SK-N-SH (cell line): ENCODE measurements around the gene RAD21L1.

ENCODE experiments used
- CTCF ChIP-seq: fragments of 200-600 bp; sonication (generic); IDR thresholded peaks from 2 replicates; pipeline ENCODE4 v1.6.1; 2017; ENCODE audit warnings: antibody characterized with exemption, mild to moderate bottlenecking, moderate library complexity
- ELF1 ChIP-seq: IDR thresholded peaks from 2 replicates; pipeline ENCODE4 v1.4.0; 2012
- EP300 ChIP-seq, 2 experiments: IDR thresholded peaks; 2 replicates each; pipeline versions ENCODE4 v1.4.0 to v1.6.1; 2012; ENCODE audit warnings: borderline replicate concordance in 1 of 2, low read depth in 1 of 2, low read length in 1 of 2
- RFX5 ChIP-seq: IDR thresholded peaks from 2 replicates; pipeline ENCODE4 v1.6.1; 2012; ENCODE audit warnings: mild to moderate bottlenecking, improper control_type of control experiment, low read length
- TF ChIP-seq, protein P1 (sequence below): IDR thresholded peaks from 2 replicates; pipeline ENCODE4 v1.6.1; 2012; ENCODE audit warnings: mild to moderate bottlenecking, low read depth, low read length, moderate library complexity

DNA sequence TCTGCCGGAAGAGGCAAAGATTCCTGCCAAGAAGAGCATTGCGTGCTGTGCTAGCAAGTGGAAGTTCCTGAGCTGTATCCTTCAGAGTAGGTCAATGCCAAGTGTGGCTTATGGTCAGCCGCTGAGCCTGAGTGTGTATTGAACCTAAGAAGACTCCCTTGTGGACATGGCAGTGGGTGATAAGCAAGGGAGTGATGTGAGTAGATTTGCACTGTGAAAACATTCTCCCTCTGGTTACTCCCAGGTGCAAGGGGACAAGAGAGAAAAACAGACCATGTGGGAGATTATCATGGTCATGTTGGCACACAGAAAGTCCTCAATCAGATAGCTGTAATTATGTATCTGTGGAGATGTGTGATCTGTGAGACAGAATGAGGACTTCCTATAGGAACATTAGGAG, 35.0 kb upstream of the RAD21L1 start:
- TF ChIP-seq CTCF: no peak
- TF ChIP-seq, protein P1, sequence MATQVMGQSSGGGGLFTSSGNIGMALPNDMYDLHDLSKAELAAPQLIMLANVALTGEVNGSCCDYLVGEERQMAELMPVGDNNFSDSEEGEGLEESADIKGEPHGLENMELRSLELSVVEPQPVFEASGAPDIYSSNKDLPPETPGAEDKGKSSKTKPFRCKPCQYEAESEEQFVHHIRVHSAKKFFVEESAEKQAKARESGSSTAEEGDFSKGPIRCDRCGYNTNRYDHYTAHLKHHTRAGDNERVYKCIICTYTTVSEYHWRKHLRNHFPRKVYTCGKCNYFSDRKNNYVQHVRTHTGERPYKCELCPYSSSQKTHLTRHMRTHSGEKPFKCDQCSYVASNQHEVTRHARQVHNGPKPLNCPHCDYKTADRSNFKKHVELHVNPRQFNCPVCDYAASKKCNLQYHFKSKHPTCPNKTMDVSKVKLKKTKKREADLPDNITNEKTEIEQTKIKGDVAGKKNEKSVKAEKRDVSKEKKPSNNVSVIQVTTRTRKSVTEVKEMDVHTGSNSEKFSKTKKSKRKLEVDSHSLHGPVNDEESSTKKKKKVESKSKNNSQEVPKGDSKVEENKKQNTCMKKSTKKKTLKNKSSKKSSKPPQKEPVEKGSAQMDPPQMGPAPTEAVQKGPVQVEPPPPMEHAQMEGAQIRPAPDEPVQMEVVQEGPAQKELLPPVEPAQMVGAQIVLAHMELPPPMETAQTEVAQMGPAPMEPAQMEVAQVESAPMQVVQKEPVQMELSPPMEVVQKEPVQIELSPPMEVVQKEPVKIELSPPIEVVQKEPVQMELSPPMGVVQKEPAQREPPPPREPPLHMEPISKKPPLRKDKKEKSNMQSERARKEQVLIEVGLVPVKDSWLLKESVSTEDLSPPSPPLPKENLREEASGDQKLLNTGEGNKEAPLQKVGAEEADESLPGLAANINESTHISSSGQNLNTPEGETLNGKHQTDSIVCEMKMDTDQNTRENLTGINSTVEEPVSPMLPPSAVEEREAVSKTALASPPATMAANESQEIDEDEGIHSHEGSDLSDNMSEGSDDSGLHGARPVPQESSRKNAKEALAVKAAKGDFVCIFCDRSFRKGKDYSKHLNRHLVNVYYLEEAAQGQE: no peak
- no peak for TF ChIP-seq ELF1
- TF ChIP-seq RFX5: no peak
- TF ChIP-seq EP300 (IDR thresholded peaks at IDR 0.05; ENCODE audit: borderline replicate concordance in 1 of 2, low read depth in 1 of 2, low read length in 1 of 2): no peak
